GM21515 (cell line): ENCODE measurements around the gene SYNGR3.
"Not testable (repeated sequence)": the region's sequence is repeated elsewhere in the genome, so short reads cannot be mapped to it uniquely, and the experiment has no call there.

Experiments
- ATAC-seq: cut with Tn5 transposase; IDR thresholded peaks from one replicate; pipeline ENCODE4 v1.9.1; 2021; ENCODE audit not compliant: unreplicated experiment

The SYNGR3 gene

GRCh38 chr16:1989209-1990100 is at the start of gene SYNGR3:
TSS of gene SYNGR3 (plus strand) at chr16:1989970. CDS start at chr16:1990103, 133 bp downstream.
- ATAC-seq: no peak

GRCh38 chr16:1940273-1941161 is 49.3 kb upstream of the SYNGR3 start:
- ATAC-seq: no peak

- ATAC-seq: no peak
Observed at GRCh38 chr16:1941162-1942046, 48.4 kb upstream of the SYNGR3 start.

GRCh38 chr16:1942047-1942809 is 47.5 kb upstream of the SYNGR3 start:
- ATAC-seq: no peak

GRCh38 chr16:1942810-1943726 is 46.7 kb upstream of the SYNGR3 start, which contains the start of gene MSRB1:
TSS of gene MSRB1 (minus strand) at chr16:1943199. CDS start at chr16:1943156, 43 bp downstream.
- peak; percentile 84 for ATAC-seq

- ATAC-seq: no peak
Observed at GRCh38 chr16:1944612-1945199, 45.1 kb upstream of the SYNGR3 start.

GRCh38 chr16:1945559-1946391 is 44.0 kb upstream of the SYNGR3 start:
- no peak for ATAC-seq

- ATAC-seq: no peak
Observed at GRCh38 chr16:1946495-1947368, 43.0 kb upstream of the SYNGR3 start.

- ATAC-seq: no peak
Observed at GRCh38 chr16:1947369-1947670, 42.5 kb upstream of the SYNGR3 start.

GRCh38 chr16:1949507-1949906 is 40.3 kb upstream of the SYNGR3 start:
- no peak for ATAC-seq

- ATAC-seq: no peak
Observed at GRCh38 chr16:1950047-1950446, 39.7 kb upstream of the SYNGR3 start.

- ATAC-seq: no peak
Observed at GRCh38 chr16:1950559-1950958, 39.2 kb upstream of the SYNGR3 start.

- ATAC-seq: no peak
Observed at GRCh38 chr16:1953734-1954133, 36.0 kb upstream of the SYNGR3 start.

- ATAC-seq: not testable (repeated sequence)
Observed at GRCh38 chr16:1957434-1958142, 32.2 kb upstream of the SYNGR3 start.

GRCh38 chr16:1958143-1958491 is 31.7 kb upstream of the SYNGR3 start:
- not testable (repeated sequence) for ATAC-seq

GRCh38 chr16:1958715-1959268 is 31.0 kb upstream of the SYNGR3 start:
- no peak for ATAC-seq
